ENCODE measurements around the gene METAP1. TPM values are rescaled to one million over a fixed set of nuclear protein-coding genes. Genes with fewer than 3 reads are reported as not detected.
"Not testable (repeated sequence)": the region's sequence is repeated elsewhere in the genome, so short reads cannot be mapped to it uniquely, and the experiment has no call there.

METAP1 gene
- total RNA-seq, 1 experiment from 2014 or later = 102 TPM

DNA sequence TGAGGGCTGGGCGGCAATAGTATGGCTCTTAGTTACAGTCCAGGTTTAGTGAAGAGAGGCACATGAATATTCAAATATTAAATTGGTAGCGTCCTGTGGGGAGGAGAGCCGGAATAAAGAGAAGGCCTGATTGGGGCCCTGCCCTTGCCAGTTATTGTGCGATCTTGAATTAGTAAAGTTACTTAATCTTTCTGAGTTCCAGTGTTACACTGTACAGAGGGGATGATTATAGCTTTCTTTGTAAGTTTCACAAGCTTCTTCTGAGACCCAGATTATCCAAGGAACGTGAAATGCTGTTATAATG is 1.2 kb downstream of the METAP1 start:
- DNase-seq (ENCODE audit: low read depth) = no peak

DNA sequence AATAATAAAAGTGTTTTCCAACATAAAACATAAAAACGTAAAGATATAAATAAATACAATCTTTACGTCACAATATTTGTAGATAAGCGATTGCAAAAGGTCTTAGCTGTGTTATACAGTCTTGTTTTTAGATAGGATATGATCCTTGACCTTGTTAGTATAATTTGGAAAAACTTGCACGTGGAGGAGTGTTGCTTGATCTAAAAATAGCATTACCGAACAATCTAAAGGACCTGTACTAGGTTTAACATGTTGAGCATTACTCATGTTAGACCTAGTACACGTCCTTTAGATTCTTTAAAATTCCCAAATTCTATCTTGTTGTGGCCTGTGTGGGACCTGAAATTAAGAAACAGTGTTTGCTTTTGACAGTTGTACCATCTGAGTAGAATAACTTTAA is 1.6 kb downstream of the METAP1 start:
- DNase-seq (ENCODE audit: low read depth) = no peak

- no peak for DNase-seq (ENCODE audit: low read depth)
Measured at GRCh38 chr4:98998551-98998950, 3.0 kb downstream of the METAP1 start.

GRCh38 chr4:99002279-99002678 is 6.8 kb downstream of the METAP1 start:
- no peak for DNase-seq (ENCODE audit: low read depth)

DNA sequence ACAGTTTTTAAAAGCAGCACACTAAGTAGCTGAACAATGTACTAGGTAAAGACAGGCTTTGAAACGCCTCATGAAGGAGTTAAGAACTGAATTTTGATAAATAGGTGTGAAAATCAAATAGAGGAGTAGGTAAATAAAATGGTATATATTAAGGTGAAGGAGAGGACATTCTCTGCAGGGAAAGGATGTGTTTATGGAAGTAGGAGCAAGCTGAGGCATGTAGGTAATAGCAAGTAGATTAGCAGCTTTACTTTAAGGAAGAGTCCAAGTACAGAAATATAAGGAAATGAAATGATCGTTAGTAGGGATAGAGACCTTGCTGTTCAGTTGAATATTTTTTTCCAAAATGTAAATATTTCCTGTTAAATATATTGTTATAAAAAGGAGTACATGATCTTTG is 12.5 kb downstream of the METAP1 start:
- DNase-seq (ENCODE audit: low read depth) = no peak

GRCh38 chr4:99011910-99012309 is 16.4 kb downstream of the METAP1 start:
- DNase-seq (ENCODE audit: low read depth) = no peak

- no peak for DNase-seq (ENCODE audit: low read depth)
Measured at GRCh38 chr4:99013402-99013843, 17.9 kb downstream of the METAP1 start.

DNA sequence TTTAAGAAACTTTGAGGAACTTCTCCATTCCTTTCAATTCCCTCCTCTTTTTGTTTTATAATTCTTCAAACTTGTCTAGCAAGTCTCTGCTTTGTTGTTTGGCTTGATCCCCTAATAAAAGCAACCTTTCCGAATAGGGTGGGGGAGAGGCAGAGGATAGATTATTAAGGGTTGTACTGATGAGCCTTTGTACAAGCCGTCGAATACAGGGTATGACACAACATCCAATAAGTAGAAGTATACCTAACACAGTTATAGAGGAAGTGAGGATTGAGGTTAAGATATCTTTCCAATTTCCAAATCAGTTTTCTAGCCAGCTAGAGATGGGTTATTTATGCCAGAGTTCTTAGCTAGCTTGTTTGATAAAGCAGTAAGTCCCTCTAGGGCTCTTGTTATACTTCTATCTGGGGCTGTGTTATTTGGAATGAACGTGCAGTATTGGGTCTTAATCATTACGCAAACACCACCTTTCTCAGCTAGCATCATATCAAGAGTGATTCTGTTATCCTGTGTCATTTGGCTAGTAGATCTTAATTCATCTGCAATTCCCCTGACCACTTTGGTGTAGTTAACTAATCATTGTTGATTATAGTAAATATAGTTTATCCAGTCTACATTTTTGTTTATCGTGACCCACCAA is 18.5 kb downstream of the METAP1 start:
- no peak for DNase-seq (ENCODE audit: low read depth)

GRCh38 chr4:99021386-99021785 is 25.9 kb downstream of the METAP1 start:
- no peak for DNase-seq (ENCODE audit: low read depth)

GRCh38 chr4:99022566-99022965 is 27.0 kb downstream of the METAP1 start:
- no peak for DNase-seq (ENCODE audit: low read depth)

- not testable (repeated sequence) for DNase-seq (ENCODE audit: low read depth)
Measured at GRCh38 chr4:99023800-99024251, 28.3 kb downstream of the METAP1 start.

DNA sequence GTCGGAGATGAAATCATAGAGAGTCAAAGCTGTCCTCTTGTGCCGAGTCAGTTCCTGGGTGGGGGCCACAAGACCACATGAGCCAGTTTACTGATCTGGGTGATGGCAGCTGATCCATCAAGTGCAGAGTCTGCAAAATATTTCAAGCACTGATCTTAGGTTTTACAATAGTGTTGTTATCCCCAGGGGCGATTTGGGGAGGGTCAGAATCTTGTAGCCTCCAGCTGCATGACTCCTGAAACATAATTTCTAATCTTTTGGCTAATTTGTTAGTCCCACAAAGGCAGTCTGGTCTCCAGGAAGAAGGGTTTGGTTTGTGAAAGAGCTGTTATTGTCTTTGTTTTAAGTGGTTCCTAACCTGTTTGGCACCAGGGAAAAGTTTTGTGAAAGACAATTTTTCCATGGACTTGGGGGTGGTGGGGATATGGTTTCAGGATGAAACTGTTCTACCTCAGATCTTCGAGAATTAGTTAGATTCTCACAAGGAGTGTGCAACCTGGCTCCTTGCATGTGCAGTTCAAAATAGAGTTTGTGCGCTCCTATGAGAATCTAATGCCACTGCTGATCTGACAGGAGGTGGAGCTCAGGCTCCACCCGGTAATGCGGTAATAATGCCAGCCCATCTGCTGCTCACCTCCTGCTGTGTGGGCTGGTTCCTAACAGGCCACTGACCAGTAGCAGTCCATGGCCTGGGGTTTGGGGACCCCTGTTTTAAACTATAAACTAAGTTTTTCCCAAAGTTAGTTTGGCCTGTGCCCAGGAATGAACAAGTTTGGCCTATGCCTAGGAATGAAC is 29.2 kb downstream of the METAP1 start:
- DNase-seq (ENCODE audit: low read depth) = no peak

GRCh38 chr4:99025506-99025905 is 30.0 kb downstream of the METAP1 start:
- DNase-seq (ENCODE audit: low read depth) = no peak

GRCh38 chr4:99027304-99027703 is 31.8 kb downstream of the METAP1 start:
- no peak for DNase-seq (ENCODE audit: low read depth)

GRCh38 chr4:99028187-99028586 is 32.7 kb downstream of the METAP1 start:
- no peak for DNase-seq (ENCODE audit: low read depth)

DNA sequence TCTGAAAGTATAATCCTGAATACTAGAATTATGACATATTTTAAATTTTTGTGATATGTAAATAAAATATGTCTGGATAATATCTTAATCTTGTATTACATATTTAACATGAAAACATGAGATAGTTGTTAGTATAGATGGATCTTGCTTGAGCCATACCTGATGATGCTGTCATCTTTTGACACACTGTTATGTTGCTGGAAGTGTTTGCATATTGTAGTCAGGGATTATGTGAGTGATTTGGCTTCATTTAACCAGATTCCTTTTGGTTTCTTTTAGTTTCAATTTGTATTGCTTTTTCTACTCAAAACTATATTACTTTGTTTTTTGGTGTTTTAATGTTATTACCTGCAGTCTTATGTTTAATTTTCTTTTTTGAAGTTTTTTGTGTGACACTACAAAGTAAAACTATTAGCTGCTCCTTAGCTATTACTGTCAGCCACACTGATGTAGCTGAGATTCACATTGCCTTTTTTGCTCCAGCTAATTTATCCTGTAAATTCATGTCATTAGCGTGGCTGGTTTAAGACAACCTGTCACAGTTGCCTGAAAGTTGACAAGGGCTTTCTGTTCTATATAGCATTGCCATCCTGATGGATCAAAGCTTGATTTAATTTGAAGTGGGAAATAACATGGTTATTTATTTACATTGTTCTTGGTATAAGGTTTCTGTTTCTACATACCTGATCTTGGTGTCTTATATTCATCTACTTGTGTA is 33.7 kb downstream of the METAP1 start:
- DNase-seq (ENCODE audit: low read depth) = no peak

GRCh38 chr4:99029852-99030251 is 34.3 kb downstream of the METAP1 start:
- DNase-seq (ENCODE audit: low read depth) = no peak

- DNase-seq (ENCODE audit: low read depth) = no peak
Measured at GRCh38 chr4:99033956-99034355, 38.4 kb downstream of the METAP1 start.

DNA sequence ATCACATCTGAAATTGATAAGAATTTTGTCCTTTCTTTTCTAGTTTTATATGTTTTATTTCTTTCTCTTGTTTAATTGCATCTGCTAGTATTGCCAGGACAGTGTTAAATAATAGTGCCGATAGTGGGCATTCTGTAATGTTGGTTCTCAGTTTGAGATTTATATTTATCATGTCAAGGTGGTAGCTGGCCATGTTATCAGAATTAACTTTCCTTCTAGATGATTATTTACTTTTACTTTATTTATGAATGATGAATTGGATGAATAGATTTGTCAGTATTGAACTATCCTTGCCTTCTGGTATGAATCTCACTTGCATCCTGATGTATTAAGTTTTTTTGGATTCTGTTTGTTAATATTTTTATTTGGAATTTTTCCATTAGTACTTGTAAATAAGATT is 42.7 kb downstream of the METAP1 start:
- no peak for DNase-seq (ENCODE audit: low read depth)

- DNase-seq (ENCODE audit: low read depth) = no peak
Measured at GRCh38 chr4:99043346-99043745, 47.8 kb downstream of the METAP1 start.

GRCh38 chr4:99047710-99048109 is 52.2 kb downstream of the METAP1 start:
- no peak for DNase-seq (ENCODE audit: low read depth)

GRCh38 chr4:99052902-99053301 is 57.4 kb downstream of the METAP1 start:
- no peak for DNase-seq (ENCODE audit: low read depth)
